Activated CD8-positive, alpha-beta memory T cell treated with anti-CD3 and anti-CD28 coated beads, Interleukin-2, amount 10 ng/mL, durations not matched to agents 7 days and 5 days (primary cell): ENCODE results near the gene CD274. TPM values are rescaled to one million over a fixed set of nuclear protein-coding genes. Genes with fewer than 3 reads are reported as not detected.
A peak's percentile ranks its signal among the peaks of the same experiment; 100 is the strongest.
"Not testable (repeated sequence)": the region's sequence is repeated elsewhere in the genome, so short reads cannot be mapped to it uniquely, and the experiment has no call there.

Source experiments
- ATAC-seq: fragments of 150-1000 bp; cut with Tn5 transposase; one replicate; pipeline ENCODE4 v1.10.0; 2021; ENCODE audit warnings: moderate library complexity
- CTCF ChIA-PET: fragments of 350-600 bp; sonication (Branson Sonifier 250); formaldehyde crosslinking; loops from one replicate; lab custom pipeline; 2021; ENCODE audit warnings: antibody characterized with exemption; lab: Charles Lee
- DNase-seq: peaks from one replicate; pipeline ENCODE4 v3.0.0-alpha.2; 2020
- H3K27ac Mint-ChIP-seq: one replicate; pipeline ENCODE4 v1.8.0; 2021; ENCODE audit warnings: mild to moderate bottlenecking, mixed read lengths
- H3K27me3 Mint-ChIP-seq: one replicate; pipeline ENCODE4 v1.8.0; 2021; ENCODE audit warnings: mixed read lengths
- H3K36me3 Mint-ChIP-seq: one replicate; pipeline ENCODE4 v1.8.0; 2021; ENCODE audit warnings: mild to moderate bottlenecking, mixed read lengths
- H3K4me1 Mint-ChIP-seq: one replicate; pipeline ENCODE4 v1.8.0; 2021; ENCODE audit warnings: mixed read lengths
- H3K4me3 Mint-ChIP-seq: one replicate; pipeline ENCODE4 v1.8.0; 2021; ENCODE audit warnings: mild to moderate bottlenecking, moderate library complexity, mixed read lengths
- H3K9me3 Mint-ChIP-seq: one replicate; pipeline ENCODE4 v1.8.0; 2022; ENCODE audit warnings: low read depth, mixed read lengths
- total RNA-seq, 2 experiments: library from RNA; stranded (reverse); gene quantifications; one replicate each; pipeline ENCODE4 v1.2.3, GENCODE V29; 2021

The CD274 gene
- total RNA-seq, 2 experiments from 2014 or later = 8.3 to 10.4 TPM

GRCh38 chr9:5481322-5482040 lies 31.1 kb downstream of the CD274 start:
- no peak for ATAC-seq
- Mint-ChIP-seq H3K9me3 (peaks cover under 1% of the 10 kb centered on the region), H3K4me3 (no peak overlapping the region), H3K27ac (no peak overlapping the region), H3K4me1 (peaks cover 22% of the 10 kb centered on the region), H3K27me3 (no peaks in the 10 kb centered on the region), H3K36me3 (peaks cover 4% of the 10 kb centered on the region)
- CTCF ChIA-PET = no interaction called here
- no peak for DNase-seq

DNA sequence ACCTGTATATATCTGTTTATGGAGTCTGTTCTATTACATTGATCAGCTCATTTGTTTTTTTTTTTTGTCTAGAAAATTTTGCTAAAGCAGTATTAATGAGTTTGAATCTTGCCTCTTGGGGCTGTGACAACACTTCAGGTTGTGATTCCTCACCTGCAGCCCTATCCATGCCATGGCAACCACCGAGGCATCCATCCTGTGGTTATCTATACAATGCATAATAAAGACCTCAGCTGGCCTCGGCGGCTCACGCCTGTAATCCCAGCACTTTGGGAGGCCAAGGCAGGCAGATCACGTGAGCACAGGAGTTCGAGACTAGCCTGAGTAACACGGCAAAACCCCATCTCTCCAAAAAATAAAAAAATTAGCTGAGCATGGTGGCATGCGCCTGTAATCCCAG lies 31.9 kb downstream of the CD274 start:
- Mint-ChIP-seq H3K4me3 (no peak overlapping the region), H3K4me1 (peaks cover 22% of the 10 kb centered on the region), H3K27me3 (no peaks in the 10 kb centered on the region), H3K9me3 (no peaks in the 10 kb centered on the region), H3K36me3 (peaks cover 4% of the 10 kb centered on the region), H3K27ac (no peak overlapping the region)
- CTCF ChIA-PET = no interaction called here
- ATAC-seq = no peak
- no peak for DNase-seq

DNA sequence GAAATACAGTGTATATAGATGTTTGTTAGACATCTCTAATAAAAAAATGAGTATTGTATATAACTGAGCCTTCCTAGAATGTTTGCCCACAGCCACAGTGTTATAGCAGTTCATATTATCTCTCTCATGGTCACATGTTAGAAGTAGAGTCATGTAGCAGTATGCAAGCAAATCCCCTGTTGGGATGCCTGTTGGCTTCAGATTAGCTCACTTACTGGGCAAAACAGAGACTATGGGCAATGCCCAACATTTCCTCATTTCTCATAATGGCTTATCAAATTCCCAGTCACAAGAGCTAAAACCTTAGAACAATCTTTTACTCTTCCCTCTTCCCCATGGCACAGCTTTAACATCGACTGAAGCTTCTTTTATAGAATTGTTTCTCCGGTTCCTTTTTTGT lies 33.0 kb downstream of the CD274 start:
- H3K9me3 Mint-ChIP-seq = no peaks in the 10 kb centered on the region
- ATAC-seq = no peak
- no peak for DNase-seq
- H3K27me3 Mint-ChIP-seq = no peaks in the 10 kb centered on the region
- H3K4me3 Mint-ChIP-seq = no peak overlapping the region
- peaks cover 2% of the 10 kb centered on the region for H3K36me3 Mint-ChIP-seq
- CTCF ChIA-PET = no interaction called here
- no peak overlapping the region for H3K27ac Mint-ChIP-seq
- peaks cover 19% of the 10 kb centered on the region for H3K4me1 Mint-ChIP-seq

DNA sequence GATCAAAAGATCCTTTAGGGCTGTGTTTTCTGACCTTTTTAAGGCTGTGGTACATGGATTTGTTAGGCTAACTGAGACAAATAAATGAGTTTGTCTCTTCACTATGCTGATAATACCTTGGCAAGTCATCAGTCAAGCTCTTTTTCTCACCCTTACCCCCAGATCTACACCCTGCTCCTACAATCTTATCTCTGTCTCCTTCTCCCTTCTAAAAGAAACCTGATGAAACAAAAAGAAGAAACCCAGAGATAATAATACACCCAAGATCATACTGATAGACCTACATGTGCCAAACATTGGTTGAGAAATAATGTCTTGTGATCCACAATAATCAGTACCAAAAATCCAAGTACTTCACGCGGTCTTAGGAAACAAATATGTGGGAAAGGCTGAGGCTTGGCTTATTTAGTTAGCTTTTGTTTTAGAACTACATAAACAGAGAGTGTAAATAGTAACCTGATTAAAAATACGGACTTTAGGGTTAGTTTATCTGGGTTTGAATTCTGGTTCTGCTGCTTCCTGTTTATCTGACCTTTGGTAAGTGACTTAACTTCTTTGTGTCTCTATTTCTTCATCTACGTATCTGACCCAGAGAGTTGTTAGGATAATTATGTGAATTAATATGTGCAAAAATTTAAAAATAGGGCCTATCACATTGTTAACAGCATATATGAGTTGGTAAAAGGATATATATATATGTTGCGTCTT lies 35.2 kb downstream of the CD274 start:
- Mint-ChIP-seq H3K27me3 (no peaks in the 10 kb centered on the region), H3K4me1 (peaks cover 8% of the 10 kb centered on the region), H3K4me3 (no peak overlapping the region), H3K9me3 (no peaks in the 10 kb centered on the region), H3K36me3 (no peaks in the 10 kb centered on the region), H3K27ac (no peak overlapping the region)
- no peak for ATAC-seq
- no peak for DNase-seq
- CTCF ChIA-PET = no interaction called here

GRCh38 chr9:5486988-5487387 lies 36.6 kb downstream of the CD274 start:
- H3K9me3 Mint-ChIP-seq = no peaks in the 10 kb centered on the region
- ATAC-seq = no peak
- H3K4me1 Mint-ChIP-seq = peaks cover 3% of the 10 kb centered on the region
- H3K4me3 Mint-ChIP-seq = no peak overlapping the region
- CTCF ChIA-PET = interaction anchor here (0.9 kb wide), 1 partner anchor 99 kb away, joined by 3 read pairs; no protein-coding TSS in a partner anchor
- H3K36me3 Mint-ChIP-seq = no peaks in the 10 kb centered on the region
- no peaks in the 10 kb centered on the region for H3K27me3 Mint-ChIP-seq
- DNase-seq = no peak
- H3K27ac Mint-ChIP-seq = no peak overlapping the region

DNA sequence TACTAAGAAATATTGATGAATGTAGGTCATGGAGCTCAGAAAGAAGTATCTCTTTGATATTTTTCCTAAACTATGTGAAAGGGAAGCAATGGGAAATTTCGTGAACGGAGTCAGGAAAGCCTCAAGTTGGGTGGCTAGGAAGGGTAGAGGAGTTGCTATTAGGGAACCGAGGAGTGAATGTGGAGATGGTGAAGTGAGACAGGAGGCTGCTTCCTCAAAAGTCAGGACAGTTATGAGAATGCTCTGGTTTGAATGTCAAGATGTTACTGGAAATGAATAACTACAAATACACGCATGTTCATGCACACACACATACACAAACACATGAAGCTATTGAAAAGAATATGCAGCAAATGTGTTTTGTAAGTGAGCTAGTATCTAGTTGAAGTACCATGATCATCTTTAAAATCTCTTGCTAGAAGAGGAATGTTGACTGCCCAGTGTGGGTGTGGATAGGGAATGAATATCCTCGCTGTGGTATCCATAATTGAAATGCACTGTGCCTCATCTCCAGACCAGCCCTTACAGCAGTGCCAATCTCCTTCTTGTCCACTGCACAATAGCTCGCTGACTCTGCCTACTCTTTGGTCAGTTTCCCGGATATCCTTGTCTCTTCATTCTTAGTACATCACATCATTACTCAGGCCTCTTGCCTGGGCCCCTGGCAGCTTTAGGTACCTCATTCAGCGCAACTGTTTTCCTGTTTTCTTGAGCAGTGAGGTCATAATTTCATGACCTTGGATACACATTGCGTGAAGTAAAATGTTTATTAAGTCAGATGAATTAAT lies 38.1 kb downstream of the CD274 start:
- H3K4me1 Mint-ChIP-seq = peaks cover 9% of the 10 kb centered on the region
- ATAC-seq (no peak), DNase-seq (no peak)
- CTCF ChIA-PET = interaction anchor here (0.5 to 1.1 kb wide), 2 partner anchors 20 to 34 kb away, joined by 3 read pairs; no protein-coding TSS in a partner anchor
- H3K27ac Mint-ChIP-seq = no peak overlapping the region
- no peaks in the 10 kb centered on the region for H3K9me3 Mint-ChIP-seq
- no peak overlapping the region for H3K4me3 Mint-ChIP-seq
- no peaks in the 10 kb centered on the region for H3K27me3 Mint-ChIP-seq
- H3K36me3 Mint-ChIP-seq = peaks cover 2% of the 10 kb centered on the region

DNA sequence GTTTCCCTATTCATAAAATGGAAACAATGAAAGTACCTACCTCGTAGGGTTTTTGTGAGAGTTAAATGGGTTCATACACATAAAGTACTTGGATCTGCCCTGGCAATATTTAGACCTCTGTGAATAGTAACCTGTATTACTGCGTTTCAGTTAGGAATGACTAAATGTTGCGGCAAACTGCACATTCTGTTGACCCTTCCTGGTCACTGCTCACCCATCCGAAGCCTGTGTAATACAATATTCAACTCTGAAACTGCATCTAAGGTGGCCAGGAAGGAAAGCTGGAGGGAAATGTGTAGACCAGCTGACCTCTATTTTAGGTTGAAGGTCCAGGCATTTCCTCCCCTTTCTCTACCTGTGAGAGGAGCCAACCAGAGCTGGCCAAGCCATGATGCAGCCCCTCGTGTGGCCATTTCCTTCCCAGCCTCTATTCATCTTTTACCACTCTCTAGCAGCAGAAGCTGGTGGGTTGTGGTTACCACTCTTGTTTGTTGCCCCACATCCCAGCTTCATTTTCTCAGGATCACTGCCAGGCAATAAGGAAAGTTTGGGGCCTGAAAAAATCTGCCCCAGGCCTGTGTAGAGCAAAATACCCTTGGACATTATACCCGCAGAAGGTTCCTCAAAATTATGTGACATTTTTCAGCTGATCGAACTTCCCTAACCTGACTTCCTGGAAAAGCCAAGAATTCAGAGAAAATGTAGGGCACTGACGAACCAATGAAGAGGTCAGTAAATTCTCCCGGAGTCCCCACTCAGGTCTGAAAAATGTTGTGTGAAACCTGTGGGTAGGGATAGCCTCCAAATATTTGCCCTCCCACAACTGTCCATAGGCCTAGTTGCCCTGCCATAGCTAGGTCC lies 39.5 kb downstream of the CD274 start:
- Mint-ChIP-seq H3K4me3 (no peak overlapping the region), H3K36me3 (peaks cover 10% of the 10 kb centered on the region), H3K4me1 (peaks cover 22% of the 10 kb centered on the region), H3K27me3 (no peaks in the 10 kb centered on the region), H3K27ac (no peak overlapping the region), H3K9me3 (peaks cover 2% of the 10 kb centered on the region)
- no peak for ATAC-seq
- DNase-seq = no peak
- CTCF ChIA-PET = interaction anchor here (0.8 kb wide), 1 partner anchor 48 kb away, joined by 3 read pairs; no protein-coding TSS in a partner anchor

- Mint-ChIP-seq H3K27ac (peak overlapping the region; percentile 76), H3K27me3 (no peaks in the 10 kb centered on the region), H3K4me3 (no peak overlapping the region), H3K9me3 (peaks cover 2% of the 10 kb centered on the region), H3K36me3 (peaks cover 10% of the 10 kb centered on the region), H3K4me1 (peaks cover 22% of the 10 kb centered on the region)
- DNase-seq (no peak), ATAC-seq (no peak)
- CTCF ChIA-PET = interaction anchor here (0.7 to 1.5 kb wide), 6 partner anchors 10 to 66 kb away, joined by 4 to 6 read pairs (median 4); partner anchors contain the start of genes CD274 and PDCD1LG2
Measured at GRCh38 chr9:5492965-5493678, 42.8 kb downstream of the CD274 start.

GRCh38 chr9:5493679-5494511 lies 43.6 kb downstream of the CD274 start:
- Mint-ChIP-seq H3K9me3 (peaks cover 2% of the 10 kb centered on the region), H3K27ac (peak overlapping the region; percentile 76), H3K36me3 (peaks cover 10% of the 10 kb centered on the region), H3K4me1 (peaks cover 22% of the 10 kb centered on the region), H3K4me3 (peak overlapping the region; percentile 4), H3K27me3 (no peaks in the 10 kb centered on the region)
- CTCF ChIA-PET = interaction anchor here (0.6 to 1.5 kb wide), 6 partner anchors 9 to 94 kb away, joined by 3 to 5 read pairs (median 4); partner anchors contain the start of genes CD274 and PDCD1LG2
- ATAC-seq (peak; percentile 82), DNase-seq (peak; percentile 60)

DNA sequence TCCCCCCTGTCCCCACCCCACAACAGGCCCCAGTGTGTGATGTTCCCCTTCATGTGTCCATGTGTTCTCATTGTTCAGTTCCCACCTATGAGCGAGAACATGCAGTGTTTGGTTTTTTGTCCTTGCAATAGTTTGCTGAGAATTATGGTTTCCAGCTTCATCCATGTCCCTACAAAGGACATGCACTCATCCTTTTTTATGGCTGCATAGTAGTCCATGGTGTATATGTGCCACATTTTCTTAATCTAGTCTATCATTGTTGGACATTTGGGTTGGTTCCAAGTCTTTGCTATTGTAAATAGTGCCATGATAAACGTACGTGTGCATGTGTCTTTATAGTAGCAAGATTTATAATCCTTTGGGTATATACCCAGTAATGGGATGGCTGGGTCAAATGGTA lies 44.4 kb downstream of the CD274 start:
- H3K4me3 Mint-ChIP-seq, CTCF ChIA-PET, H3K27ac Mint-ChIP-seq, H3K9me3 Mint-ChIP-seq, H3K27me3 Mint-ChIP-seq, H3K36me3 Mint-ChIP-seq, ATAC-seq, DNase-seq: not testable (repeated sequence)
- peaks cover 24% of the 10 kb centered on the region for H3K4me1 Mint-ChIP-seq

- peaks cover 20% of the 10 kb centered on the region for H3K4me1 Mint-ChIP-seq
- no peak overlapping the region for H3K4me3 Mint-ChIP-seq
- H3K27me3 Mint-ChIP-seq = no peaks in the 10 kb centered on the region
- CTCF ChIA-PET = interaction anchor here (0.8 to 1.0 kb wide), 2 partner anchors 11 to 19 kb away, joined by 3 read pairs; partner anchors contain the start of gene PDCD1LG2
- H3K27ac Mint-ChIP-seq = no peak overlapping the region
- no peak for ATAC-seq
- DNase-seq = no peak
- H3K36me3 Mint-ChIP-seq = peaks cover 9% of the 10 kb centered on the region
- H3K9me3 Mint-ChIP-seq = peaks cover 1% of the 10 kb centered on the region
Measured at GRCh38 chr9:5499157-5499556, 48.8 kb downstream of the CD274 start.
